DMS79 treated with DMSO at 0.1 percent for 48 hours (cell line): ENCODE data around the gene TPRA1.
"Not testable (repeated sequence)": the region's sequence is repeated elsewhere in the genome, so short reads cannot be mapped to it uniquely, and the experiment has no call there.

Source experiments
- DNase-seq: peaks from one replicate; lab custom pipeline; 2025; lab: John Stamatoyannopoulos, UW

Gene TPRA1

DNA sequence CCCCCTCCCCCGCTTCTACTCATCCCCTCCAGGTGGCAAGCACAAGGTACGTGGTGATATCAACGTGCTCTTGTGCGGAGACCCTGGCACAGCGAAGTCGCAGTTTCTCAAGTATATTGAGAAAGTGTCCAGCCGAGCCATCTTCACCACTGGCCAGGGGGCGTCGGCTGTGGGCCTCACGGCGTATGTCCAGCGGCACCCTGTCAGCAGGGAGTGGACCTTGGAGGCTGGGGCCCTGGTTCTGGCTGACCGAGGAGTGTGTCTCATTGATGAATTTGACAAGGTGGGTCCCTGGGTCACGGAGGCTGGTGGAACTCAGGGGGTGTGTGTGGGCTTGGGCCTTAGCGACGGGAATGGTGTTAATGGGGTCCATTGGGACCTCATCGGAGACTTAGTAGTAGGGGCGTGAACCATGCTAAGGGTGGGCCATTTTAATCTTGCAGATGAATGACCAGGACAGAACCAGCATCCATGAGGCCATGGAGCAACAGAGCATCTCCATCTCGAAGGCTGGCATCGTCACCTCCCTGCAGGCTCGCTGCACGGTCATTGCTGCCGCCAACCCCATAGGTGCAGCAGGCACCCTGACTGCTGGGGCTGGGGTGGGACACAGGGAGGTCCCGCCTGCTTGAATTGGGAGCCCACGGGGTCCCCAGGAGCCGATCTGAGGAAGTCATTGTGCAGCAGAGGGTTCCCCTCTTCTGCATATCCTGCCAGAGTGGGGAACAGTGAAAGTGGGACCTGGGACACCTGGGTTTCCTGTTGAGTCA is 26.5 kb upstream of the TPRA1 start:
- DNase-seq: no peak

DNA sequence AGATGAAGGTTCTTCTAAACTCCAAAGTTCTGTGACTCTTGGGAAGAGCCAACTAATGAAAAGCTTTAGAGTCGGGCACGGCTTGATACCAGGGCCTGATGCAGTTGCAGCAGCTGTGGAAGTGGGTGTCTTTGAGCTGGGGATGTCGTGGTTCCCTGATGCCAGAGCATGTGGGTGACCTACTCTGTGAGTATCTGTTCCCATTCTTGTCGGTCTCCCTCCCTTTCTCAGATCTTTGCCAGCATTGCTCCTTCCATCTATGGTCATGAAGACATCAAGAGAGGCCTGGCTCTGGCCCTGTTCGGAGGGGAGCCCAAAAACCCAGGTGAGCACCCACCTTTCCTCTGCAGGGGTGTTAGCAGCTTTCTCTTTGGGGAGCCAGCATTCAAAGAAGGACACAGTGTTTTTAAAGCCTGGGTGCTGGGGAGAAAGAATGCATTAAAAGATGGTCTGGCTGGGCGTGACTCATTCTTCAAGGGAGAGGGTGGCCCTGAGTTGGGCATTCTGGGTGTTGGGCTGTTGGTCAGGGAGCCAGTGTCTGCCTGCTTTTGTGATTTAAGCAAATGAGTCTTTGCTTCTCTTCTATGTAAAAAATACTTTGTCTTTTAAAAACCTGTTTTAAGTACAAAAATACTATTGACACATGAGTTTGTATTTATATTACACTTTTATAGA is 25.2 kb upstream of the TPRA1 start:
- no peak for DNase-seq

DNA sequence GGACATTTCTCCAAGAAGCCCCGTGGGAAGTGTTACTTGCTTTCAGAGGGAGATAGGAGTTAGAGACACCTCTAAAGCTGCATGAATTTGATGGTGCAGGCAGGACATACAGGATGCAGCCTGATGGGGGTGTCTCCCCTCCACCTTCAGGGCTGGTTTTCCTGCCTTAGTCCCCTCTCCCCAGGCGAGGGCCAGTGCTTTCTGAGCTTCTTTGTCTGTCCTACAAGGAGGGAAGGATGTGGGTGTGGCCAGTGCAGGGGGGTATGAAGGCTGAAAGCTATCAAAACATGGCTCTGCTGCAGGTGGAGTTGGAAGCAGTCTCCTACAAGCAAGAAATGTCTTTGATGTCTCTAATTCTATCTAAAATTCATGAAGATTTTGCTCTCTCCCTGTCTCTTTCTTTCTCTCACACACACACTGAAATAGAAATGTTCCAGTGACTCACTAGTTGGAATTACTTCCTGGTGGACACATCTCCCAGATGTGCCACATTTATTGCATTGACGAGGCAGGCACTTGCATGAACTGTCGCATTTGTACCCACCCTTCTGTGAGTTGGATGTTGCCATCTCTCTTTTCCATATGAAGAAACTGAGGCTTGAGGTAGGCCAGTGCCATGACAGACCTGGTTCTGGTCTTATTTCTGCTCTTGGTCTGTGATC is 24.5 kb upstream of the TPRA1 start:
- no peak for DNase-seq

DNA sequence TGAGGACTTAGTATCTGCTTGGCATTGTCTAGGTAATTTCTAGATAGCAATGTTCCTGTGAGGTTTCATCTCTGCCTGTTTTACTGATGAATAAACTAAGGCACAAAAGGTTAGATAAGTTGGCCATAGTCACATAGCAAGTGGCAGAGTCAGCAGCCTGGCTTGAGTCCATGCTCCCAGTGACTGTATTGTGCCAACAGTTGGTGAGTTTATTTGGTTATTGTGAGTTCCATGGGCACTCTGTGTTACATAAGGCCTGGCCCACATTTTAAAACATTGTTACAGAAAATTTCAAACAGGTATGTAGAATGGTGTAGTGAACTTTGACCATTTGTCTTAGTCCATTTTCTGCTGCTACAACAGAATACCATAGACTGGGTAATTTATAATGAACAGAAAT is 22.9 kb upstream of the TPRA1 start:
- no peak for DNase-seq

DNA sequence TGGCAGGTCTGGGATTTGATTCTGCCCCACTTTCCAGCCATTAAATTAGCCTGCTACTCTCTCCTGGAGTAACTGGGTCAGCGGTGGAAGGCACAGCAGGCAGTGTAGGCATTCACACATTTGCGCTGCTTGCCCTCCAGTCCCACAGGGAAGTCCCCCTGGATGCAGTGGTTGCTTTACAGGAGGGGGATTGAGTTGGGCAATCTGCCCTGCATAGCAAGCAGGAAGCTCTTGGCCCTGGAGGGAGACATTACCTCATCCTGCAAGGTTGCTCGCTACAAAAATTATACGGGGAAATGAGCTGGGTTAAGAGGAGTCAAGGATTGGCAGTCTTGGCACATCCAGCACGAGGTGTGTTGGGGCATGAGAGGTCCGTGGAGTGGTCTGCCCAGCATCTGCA is 22.4 kb upstream of the TPRA1 start:
- DNase-seq: peak; percentile 87

DNA sequence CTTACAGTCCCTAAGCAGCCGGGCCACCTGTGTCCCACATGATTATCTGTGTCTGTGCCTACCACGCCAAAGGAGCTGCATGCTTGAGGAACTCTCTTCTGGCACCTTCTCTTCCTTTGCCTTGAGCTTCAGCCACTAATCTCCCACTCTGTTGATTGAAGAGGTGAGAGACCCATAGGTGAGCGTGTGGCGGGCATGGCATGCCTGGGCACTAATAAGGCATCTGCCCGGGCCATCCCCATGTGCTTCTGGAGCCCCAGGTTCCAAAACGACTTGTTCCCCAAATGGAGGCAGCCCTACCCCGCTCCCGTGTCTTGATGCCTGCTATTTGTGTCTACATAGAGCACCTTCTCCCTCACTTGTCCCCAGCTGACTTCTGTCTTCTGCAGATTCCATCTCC is 20.7 kb upstream of the TPRA1 start:
- no peak for DNase-seq

DNA sequence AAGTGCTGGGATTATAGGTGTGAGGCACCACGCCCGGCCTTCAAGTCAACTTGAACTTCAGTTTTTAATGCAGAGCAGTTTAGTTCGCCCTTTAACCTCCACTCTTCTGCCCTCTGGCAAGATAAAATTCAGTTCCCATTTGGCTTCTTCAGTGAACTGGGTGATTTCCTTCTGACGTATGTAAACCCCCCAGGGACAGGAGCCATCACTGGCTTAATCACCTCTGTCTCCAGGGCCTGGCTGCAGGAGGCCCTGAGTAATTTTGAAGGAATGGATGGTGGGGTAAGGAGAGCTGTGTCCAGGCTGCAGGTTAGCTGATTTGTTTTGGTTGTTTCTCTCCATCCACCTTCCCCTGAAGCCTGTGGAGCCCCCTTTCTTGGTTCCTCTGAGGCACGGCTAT is 19.6 kb upstream of the TPRA1 start:
- DNase-seq: no peak

DNA sequence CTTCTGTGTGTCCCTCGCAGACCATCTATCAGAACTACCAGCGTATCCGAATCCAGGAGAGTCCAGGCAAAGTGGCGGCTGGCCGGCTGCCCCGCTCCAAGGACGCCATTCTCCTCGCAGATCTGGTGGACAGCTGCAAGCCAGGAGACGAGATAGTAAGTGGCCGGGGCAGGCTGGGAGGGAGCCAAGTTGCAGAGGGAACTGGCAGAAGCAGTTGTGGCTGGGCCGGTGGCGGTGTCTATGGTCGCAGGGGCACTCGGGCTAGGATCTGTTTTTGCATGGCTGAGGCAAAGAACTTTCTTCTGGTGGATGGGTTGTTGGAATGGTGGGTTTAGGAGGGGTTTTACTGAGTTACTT is 17.8 kb upstream of the TPRA1 start:
- DNase-seq: no peak

DNA sequence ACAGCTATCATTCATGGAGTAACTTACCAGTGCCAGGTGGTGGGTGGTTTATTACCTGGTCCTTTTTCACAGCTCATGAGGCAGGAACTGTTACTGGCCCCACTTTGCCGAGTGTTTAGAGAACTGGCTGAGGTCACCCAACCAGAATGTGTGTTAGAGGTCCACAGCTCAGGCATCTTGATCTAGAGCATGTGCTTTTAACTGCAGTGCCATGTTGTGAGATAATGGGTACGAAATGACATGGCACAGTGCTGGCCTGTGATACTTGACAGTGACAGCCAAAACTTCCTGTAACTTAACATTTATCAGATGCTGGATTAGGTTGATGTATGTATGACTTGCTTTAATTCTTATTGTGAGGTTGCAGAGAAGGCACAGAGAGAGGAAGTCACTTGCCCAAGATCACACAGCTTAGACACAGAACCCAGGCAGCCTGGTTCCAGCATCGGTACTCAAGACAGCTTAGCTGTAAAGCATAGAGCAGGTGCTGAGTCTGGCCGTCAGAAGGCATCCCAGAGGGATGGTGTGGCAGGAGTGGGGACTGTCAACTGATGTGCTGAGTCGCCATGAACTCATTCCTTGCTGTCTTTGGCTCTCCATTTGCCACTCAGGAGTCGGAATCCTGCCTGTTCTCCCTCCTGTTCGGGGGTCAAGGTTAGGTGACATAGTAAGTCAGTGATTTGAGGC is 17.3 kb upstream of the TPRA1 start:
- no peak for DNase-seq

DNA sequence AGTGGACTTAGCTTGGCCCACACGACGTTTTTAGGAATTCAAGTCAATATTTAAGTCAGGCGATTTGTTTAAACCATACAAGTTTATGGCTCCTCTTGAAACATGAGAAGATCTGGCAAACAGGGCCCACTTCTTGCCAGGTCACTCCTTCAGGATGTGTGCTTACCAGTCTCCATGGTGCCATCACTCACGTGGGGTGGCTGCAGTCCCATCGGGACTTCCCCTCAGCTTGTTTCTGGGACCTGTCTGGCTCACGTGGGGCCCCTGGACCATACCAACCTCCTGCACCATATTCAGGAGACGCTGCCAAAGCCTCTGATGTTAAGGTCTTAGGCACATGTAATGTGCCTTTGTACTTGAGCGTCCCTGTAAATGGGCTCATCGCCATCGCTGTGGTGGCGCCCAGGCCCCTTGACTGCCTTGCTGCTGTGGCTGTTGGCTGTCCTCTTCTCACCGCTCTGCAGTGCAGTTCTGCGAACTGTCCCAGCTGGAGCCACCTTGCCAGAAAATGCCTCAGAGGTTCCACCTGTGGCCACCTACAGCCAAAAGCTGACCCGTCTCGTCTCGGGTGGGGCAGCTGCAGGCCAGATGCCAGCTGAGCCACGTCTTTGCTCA is 16.6 kb upstream of the TPRA1 start:
- DNase-seq: no peak

DNA sequence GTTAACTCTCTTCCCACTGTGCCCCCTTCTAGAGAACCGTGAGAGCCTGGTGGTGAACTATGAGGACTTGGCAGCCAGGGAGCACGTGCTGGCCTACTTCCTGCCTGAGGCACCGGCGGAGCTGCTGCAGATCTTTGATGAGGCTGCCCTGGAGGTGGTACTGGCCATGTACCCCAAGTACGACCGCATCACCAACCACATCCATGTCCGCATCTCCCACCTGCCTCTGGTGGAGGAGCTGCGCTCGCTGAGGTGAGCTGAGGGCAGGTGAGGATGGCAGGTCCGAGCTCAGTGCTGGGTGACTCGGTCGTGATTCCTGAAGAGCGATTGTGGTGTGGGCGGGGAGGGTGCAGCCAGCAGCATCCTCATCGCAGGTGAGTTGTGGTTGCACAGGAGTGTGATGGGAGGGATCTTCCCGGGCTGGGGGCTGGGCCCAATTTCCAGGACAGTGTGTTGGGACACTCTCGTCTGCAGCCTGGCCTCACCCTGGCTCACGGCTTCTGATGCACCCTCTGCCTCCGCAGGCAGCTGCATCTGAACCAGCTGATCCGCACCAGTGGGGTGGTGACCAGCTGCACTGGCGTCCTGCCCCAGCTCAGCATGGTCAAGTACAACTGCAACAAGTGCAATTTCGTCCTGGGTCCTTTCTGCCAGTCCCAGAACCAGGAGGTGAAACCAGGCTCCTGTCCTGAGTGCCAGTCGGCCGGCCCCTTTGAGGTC is 15.7 kb upstream of the TPRA1 start:
- no peak for DNase-seq

DNA sequence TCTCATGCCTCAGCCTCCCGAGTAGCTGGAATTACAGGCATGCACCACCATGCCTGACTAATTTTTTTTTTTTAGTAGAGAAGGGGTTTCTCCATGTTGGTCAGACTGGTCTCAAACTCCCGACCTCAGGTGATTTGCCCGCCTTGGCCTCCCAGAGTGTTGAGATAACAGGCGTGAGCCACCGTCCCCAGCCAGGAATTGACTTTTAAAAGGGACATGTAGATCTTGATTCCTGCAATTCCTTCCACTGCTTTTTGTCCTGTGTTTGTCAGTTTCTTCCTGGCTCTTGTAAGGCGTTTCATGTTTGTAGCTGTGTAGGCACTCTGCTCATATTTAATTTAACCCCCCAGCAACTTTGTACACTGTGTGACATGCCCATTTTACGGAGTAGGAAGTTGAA is 15.0 kb upstream of the TPRA1 start:
- not testable (repeated sequence) for DNase-seq

DNA sequence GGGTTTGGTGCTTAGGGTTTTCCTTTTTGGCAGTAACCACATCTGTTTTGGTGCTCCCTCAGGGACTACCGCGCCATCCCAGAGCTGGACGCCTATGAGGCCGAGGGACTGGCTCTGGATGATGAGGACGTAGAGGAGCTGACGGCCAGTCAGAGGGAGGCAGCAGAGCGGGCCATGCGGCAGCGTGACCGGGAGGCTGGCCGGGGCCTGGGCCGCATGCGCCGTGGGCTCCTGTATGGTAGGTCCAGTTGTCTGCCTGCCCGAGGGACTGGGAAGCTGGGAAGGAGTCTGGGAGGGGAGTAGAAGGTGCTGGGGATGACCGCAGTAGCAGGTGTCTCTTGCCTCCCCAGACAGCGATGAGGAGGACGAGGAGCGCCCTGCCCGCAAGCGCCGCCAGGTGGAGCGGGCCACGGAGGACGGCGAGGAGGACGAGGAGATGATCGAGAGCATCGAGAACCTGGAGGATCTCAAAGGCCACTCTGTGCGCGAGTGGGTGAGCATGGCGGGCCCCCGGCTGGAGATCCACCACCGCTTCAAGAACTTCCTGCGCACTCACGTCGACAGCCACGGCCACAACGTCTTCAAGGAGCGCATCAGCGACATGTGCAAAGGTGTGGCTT is 14.1 kb upstream of the TPRA1 start:
- DNase-seq: no peak

DNA sequence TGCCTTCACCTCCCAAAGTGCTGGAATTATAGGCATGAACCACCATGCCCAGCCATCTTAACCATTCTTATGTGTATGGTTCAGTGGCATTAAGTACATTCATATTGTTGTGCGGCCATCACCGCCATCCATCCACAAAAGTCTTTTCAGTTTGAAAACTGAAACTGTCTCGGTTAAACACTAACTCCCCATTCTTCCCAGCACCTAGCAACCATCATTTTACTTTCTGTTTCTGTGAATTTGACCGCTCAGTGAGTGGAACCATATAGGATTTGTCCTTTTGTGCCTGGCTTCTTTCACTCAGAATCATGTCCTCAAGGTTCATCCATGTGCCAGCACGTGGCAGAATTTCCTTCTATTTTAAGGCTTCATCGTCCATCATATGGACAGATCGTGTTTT is 13.5 kb upstream of the TPRA1 start:
- no peak for DNase-seq

DNA sequence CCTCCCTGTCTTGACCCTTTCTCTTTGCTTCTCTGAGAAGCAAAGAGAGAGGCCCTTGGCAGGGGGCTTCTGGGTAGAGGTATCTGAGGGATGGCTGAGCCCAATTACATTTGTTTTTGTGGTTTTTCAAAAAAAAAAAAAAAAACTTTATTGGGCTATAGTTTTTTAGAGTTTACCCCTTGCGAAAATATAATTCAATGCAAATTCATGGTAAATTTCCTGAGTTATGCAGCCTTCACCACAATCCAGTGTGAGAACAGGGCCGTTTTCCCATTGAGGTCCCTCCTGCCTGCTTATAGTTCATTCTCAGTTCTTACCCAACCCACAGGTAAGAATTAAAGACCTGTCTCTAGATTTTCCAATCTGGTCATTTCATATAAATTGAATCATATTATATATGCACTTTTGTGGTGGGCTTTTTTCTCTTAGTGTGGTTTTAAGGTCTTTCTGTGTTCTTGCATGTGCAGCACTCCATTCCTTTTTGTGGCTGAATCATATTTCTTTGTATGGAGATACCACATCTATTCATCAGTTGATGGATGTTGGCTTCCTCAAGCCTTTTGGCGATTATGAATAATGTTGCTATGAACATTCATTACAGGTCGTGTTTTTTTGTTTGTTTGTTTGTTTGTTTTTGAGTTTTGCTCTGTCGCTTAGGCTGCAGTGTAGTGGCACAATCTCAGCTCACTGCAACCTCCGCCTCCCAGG is 10.4 kb upstream of the TPRA1 start:
- no peak for DNase-seq

DNA sequence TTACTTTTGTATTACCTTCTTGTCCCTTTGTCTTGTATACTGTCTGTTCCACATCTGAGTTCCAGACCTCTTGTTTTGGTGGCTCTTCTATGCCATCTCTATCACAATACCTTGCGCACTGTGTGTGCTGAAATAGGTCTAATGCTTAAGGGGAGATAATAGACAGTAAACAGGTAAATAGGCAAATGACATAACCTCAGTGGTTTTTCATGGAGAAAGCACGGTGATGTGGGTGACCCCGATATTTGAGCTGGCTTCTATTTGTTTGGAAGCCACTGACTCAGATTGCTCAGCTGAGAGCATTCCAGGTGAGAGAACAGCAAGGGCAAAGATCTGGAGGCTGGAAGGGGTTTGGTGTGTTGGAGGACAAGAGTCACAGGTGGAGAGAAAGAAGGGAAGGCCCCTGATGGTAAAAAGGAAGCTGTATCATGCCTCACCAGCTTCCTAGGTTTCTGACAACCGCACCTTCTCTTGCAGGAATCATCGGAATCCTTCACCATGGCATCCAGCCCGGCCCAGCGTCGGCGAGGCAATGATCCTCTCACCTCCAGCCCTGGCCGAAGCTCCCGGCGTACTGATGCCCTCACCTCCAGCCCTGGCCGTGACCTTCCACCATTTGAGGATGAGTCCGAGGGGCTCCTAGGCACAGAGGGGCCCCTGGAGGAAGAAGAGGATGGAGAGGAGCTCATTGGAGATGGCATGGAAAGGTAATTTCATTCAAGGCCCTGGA is 8.5 kb upstream of the TPRA1 start:
- DNase-seq: peak; percentile 34

DNA sequence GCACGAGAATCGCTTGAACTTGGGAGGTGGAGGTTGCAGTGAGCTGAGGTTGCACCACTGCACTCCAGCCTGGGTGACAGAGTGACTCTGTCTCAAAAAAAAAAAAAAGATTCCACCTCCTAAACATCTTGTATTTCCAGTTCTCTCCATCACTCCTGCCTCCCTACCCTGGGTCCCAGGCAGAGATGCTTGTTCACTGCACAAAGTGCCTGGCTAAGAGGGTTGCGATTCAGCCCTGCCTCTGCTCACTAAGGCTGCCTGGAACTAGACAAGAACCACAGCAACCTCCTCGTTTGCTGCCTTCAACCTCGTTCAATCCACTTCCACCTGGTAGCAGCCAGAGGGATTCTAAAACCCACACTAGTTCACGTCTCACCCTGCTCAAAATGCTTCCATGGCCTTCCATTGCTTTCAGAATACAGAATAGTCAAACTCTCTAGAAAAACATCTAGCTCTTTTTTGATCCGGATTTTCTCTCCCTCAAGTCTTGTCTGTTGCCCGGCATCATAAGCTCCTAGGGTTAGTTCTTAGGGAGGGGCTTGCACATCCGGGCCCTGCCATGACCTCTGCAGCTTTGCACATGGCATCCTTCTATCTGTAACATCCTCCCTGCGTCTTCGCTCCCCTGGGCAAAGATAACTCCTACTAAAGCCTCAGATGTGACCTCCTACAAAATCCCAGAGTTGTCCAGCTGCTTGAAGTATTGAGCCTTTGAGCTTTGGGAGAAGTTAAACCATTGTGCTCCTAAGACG is 6.7 kb upstream of the TPRA1 start:
- DNase-seq: no peak

DNA sequence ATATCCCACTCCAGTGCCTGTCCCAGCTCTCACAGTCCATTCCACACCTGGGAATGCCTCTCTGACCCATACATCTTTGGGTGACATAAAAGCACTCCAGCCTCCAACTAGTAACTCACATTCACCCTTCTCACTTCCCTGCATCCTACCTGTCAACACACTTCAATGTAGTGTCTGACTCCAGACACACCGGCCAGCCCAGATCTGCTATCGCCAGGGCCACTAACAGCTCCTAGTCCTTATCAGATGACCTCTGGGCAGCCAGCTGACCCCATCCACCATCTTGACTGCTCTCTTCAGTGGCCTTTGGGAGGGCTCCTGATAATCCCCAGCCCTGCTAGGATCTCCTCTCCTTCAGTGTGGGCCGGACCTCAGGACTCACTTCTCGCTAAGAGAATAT is 4.8 kb upstream of the TPRA1 start:
- no peak for DNase-seq

DNA sequence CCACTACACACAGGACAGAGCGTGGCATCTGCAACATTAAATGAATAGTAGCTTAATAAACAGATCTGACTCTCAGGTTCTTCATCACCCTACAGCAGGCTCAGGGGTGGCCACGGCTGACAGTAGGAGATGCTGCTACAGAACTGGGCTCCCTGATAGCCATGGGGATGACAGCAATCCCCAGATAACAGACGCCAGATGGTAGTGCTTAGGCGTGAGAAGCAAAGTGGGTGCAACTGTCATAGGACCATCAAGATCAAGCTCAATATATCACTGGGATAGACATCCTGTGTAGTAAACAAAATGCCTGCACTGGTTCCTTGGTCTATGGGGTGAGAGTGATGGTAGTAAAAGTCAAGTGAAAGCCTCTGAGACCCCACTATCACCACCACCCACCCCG is 2.6 kb upstream of the TPRA1 start:
- no peak for DNase-seq
